ENCODE measurements around the gene PACS2.

DNA sequence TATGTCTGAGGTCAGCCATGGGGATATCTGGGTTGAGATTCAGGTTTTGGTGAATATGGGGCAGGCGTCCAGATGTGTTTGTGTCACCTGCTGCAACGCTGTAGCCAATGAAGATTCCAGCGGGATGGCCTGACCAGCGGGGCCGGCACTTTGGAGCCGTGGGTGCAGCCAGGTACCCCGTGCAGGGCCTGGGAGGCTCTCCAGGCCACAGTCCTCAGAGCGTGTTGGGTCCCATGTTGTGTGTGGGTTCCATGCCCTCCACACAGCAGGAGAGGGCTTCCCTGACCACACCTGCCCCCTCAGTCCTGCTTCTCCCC, 80.9 kb downstream of the PACS2 start:
- TF ChIP-seq, protein P1, sequence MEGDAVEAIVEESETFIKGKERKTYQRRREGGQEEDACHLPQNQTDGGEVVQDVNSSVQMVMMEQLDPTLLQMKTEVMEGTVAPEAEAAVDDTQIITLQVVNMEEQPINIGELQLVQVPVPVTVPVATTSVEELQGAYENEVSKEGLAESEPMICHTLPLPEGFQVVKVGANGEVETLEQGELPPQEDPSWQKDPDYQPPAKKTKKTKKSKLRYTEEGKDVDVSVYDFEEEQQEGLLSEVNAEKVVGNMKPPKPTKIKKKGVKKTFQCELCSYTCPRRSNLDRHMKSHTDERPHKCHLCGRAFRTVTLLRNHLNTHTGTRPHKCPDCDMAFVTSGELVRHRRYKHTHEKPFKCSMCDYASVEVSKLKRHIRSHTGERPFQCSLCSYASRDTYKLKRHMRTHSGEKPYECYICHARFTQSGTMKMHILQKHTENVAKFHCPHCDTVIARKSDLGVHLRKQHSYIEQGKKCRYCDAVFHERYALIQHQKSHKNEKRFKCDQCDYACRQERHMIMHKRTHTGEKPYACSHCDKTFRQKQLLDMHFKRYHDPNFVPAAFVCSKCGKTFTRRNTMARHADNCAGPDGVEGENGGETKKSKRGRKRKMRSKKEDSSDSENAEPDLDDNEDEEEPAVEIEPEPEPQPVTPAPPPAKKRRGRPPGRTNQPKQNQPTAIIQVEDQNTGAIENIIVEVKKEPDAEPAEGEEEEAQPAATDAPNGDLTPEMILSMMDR (IDR thresholded peaks at IDR 0.05) = no peak
- TF ChIP-seq POLR2AphosphoS5 (IDR thresholded peaks at IDR 0.05) = no peak
- no peak for TF ChIP-seq POLR2A (IDR thresholded peaks at IDR 0.05)

Data from breast epithelium (tissue), 3 donors.